ENCODE measurements around the gene GMPS.

- TF ChIP-seq EGR1 (IDR thresholded peaks at IDR 0.05) = no peak
- TF ChIP-seq RAD21 (IDR thresholded peaks at IDR 0.05; ENCODE audit: low read depth) = no peak
- TF ChIP-seq CEBPB (IDR thresholded peaks at IDR 0.05) = no peak
- TF ChIP-seq CREB1 (IDR thresholded peaks at IDR 0.05; ENCODE audit: low read depth) = no peak
- TF ChIP-seq USF1 (IDR thresholded peaks at IDR 0.05) = no peak
- TF ChIP-seq YY1 (IDR thresholded peaks at IDR 0.05; ENCODE audit: low read depth) = no peak
- no peak for TF ChIP-seq EP300 (IDR thresholded peaks at IDR 0.05; ENCODE audit: borderline replicate concordance)
- TF ChIP-seq ZBTB7A (IDR thresholded peaks at IDR 0.05; ENCODE audit: low read depth) = no peak
Measured at GRCh38 chr3:155963570-155963969, 93.1 kb downstream of the GMPS start.

Data from Ishikawa (cell line).